K562 (cell line): ENCODE data around the gene TMEM61. TPM values are rescaled to one million over a fixed set of nuclear protein-coding genes. Genes with fewer than 3 reads are reported as not detected.

ENCODE experiments used
- BDP1 ChIP-seq: IDR thresholded peaks from 3 replicates; pipeline ENCODE4 v1.6.1; 2011; ENCODE audit not compliant: insufficient read length, insufficient read depth
- BRCA1 ChIP-seq, 2 experiments: fragments of 450-650 bp in 1 of 2; sonication (generic) in 1 of 2; formaldehyde crosslinking in 1 of 2; IDR thresholded peaks; 2 replicates each; pipeline versions ENCODE4 v1.5.0 to v1.6.1; 2017 to 2020; ENCODE audit warnings: mild to moderate bottlenecking in 1 of 2, missing genetic modification reagents in 1 of 2
- BRF2 ChIP-seq: IDR thresholded peaks from 3 replicates; pipeline ENCODE4 v1.6.1; 2011; ENCODE audit warnings: borderline replicate concordance, mild to moderate bottlenecking; ENCODE audit not compliant: insufficient read length, insufficient read depth
- CCAR2 ChIP-seq: fragments of 200-400 bp; formaldehyde crosslinking; IDR thresholded peaks from 2 replicates; pipeline ENCODE4 v1.6.1; 2017; ENCODE audit warnings: mild to moderate bottlenecking, low read depth, low read length
- E4F1 ChIP-seq: fragments of 250-450 bp; sonication (Bioruptor Pico); IDR thresholded peaks from 2 replicates; pipeline ENCODE4 v1.5.0; 2021; ENCODE audit warnings: mild to moderate bottlenecking, borderline replicate concordance
- EP300 ChIP-seq: IDR thresholded peaks from 2 replicates; pipeline ENCODE4 v1.6.1; 2012; ENCODE audit warnings: low read length, improper control_type of control experiment
- HDAC8 ChIP-seq: fragments of 450-650 bp; IDR thresholded peaks from 2 replicates; pipeline ENCODE4 v1.6.1; 2016; ENCODE audit warnings: mild to moderate bottlenecking, missing genetic modification characterization, moderate library complexity, missing compliant biosample characterization
- JUND ChIP-seq, 2 experiments: IDR thresholded peaks; 2 replicates in 1 of 2; 3 replicates in 1 of 2; pipeline ENCODE4 v1.6.1; 2011; ENCODE audit warnings: borderline replicate concordance in 2 of 2, low read depth in 2 of 2, low read length in 2 of 2, improper control_type of control experiment in 1 of 2, missing biosample characterization in 1 of 2, missing genetic modification characterization in 1 of 2, missing genetic modification reagents in 1 of 2
- KAT7 ChIP-seq: sonication (generic); formaldehyde crosslinking; IDR thresholded peaks from 2 replicates; pipeline ENCODE4 v1.8.0; 2022; ENCODE audit warnings: missing genetic modification reagents, mild to moderate bottlenecking, borderline replicate concordance
- KAT8 ChIP-seq: fragments of 450-650 bp; IDR thresholded peaks from 2 replicates; pipeline ENCODE4 v1.6.1; 2016; ENCODE audit warnings: low read depth, mild to moderate bottlenecking
- KDM2B ChIP-seq: fragments of 250-450 bp; sonication (Bioruptor Pico); IDR thresholded peaks from 2 replicates; pipeline ENCODE4 v1.8.0; 2021; ENCODE audit warnings: mild to moderate bottlenecking, moderate library complexity
- LCOR ChIP-seq: sonication (generic); formaldehyde crosslinking; IDR thresholded peaks from 2 replicates; pipeline ENCODE4 v1.8.0; 2022; ENCODE audit warnings: mild to moderate bottlenecking, missing genetic modification reagents
- MCM2 ChIP-seq: fragments of 450-650 bp; IDR thresholded peaks from 2 replicates; pipeline ENCODE4 v1.6.1; 2017; ENCODE audit warnings: low read depth, mild to moderate bottlenecking
- PHB ChIP-seq: fragments of 250-450 bp; sonication (Bioruptor Pico); IDR thresholded peaks from 2 replicates; pipeline ENCODE4 v1.5.0; 2021
- RBFOX2 ChIP-seq: fragments of 200-400 bp; formaldehyde crosslinking; IDR thresholded peaks from 2 replicates; pipeline ENCODE4 v1.6.1; 2017; ENCODE audit warnings: low read depth, mild to moderate bottlenecking, low read length, moderate library complexity
- SETDB1 ChIP-seq: IDR thresholded peaks from one replicate; pipeline ENCODE4 v1.6.1; 2012; ENCODE audit warnings: low read length, control low read depth, inconsistent platforms
- SIN3A ChIP-seq, 2 experiments: fragments of 150-350 bp in 1 of 2; IDR thresholded peaks; 2 replicates each; pipeline ENCODE4 v1.6.1; 2011 to 2016; ENCODE audit warnings: borderline replicate concordance in 2 of 2, low read depth in 2 of 2, low read length in 2 of 2, mild to moderate bottlenecking in 2 of 2, moderate library complexity in 2 of 2; ENCODE audit not compliant: control insufficient read depth in 1 of 2
- SIRT6 ChIP-seq: IDR thresholded peaks from one replicate; pipeline ENCODE4 v1.6.1; 2012; ENCODE audit warnings: low read depth, mild to moderate bottlenecking, control low read depth, inconsistent platforms, low read length, moderate library complexity
- SMARCE1 ChIP-seq: fragments of 450-650 bp; IDR thresholded peaks from 2 replicates; pipeline ENCODE4 v1.7.1; 2016; ENCODE audit warnings: mild to moderate bottlenecking
- SP1 ChIP-seq: sonication (generic); formaldehyde crosslinking; IDR thresholded peaks from 2 replicates; pipeline ENCODE4 v1.8.1; 2022; ENCODE audit warnings: mild to moderate bottlenecking, missing genetic modification reagents
- ZKSCAN1 ChIP-seq: fragments of 150-350 bp; IDR thresholded peaks from 2 replicates; pipeline ENCODE4 v1.6.1; 2016; ENCODE audit warnings: low read depth, low read length
- ZNF133 ChIP-seq: fragments of 250-450 bp; sonication (Bioruptor Pico); IDR thresholded peaks from 2 replicates; pipeline ENCODE4 v1.4.0; 2020; ENCODE audit warnings: mild to moderate bottlenecking
- ZNF143 ChIP-seq: sonication (generic); formaldehyde crosslinking; IDR thresholded peaks from 2 replicates; pipeline ENCODE4 v1.9.0; 2022; ENCODE audit warnings: mild to moderate bottlenecking, missing genetic modification reagents
- ZNF23 ChIP-seq: fragments of 250-450 bp; sonication (Bioruptor Pico); IDR thresholded peaks from 2 replicates; pipeline ENCODE4 v1.4.0; 2020; ENCODE audit warnings: mild to moderate bottlenecking
- ZNF444 ChIP-seq: fragments of 250-450 bp; sonication (Bioruptor Pico); IDR thresholded peaks from 2 replicates; pipeline ENCODE4 v1.4.0; 2020; ENCODE audit warnings: mild to moderate bottlenecking, moderate library complexity
- ZNF445 ChIP-seq: fragments of 250-450 bp; sonication (Bioruptor Pico); IDR thresholded peaks from 2 replicates; pipeline ENCODE4 v1.4.0; 2020; ENCODE audit warnings: low read depth, mild to moderate bottlenecking, moderate library complexity
- ZNF589 ChIP-seq: fragments of 200-800 bp; sonication (Bioruptor generic); IDR thresholded peaks from 2 replicates; pipeline ENCODE4 v1.6.1; 2016; ENCODE audit warnings: low read depth, missing genetic modification characterization, missing compliant biosample characterization
- polyA plus RNA-seq, 8 experiments: library from polyadenylated mRNA; depleted of rRNA in 4 of 8; stranded (reverse) in 5 of 8; unstranded in 3 of 8; fragments of >200 nt; fragmentation: Nextera tagmentation in 2 of 8; fragmentation: Illumina TruSeq in 1 of 8; extraction: Ambion mirVana in 2 of 8; extraction: Trizol in 1 of 8; gene quantifications; 2 replicates each; pipeline versions ENCODE4 v1.2.1 to v1.2.3, GENCODE V29; 2011 to 2014; ENCODE audit warnings: inconsistent platforms in 1 of 8, missing spikeins in 1 of 8
- total RNA-seq, 7 experiments: library from RNA; depleted of rRNA in 6 of 7; stranded (reverse); fragments of >200 nt in 6 of 7; fragmentation: Illumina TruSeq in 2 of 7; extraction: Trizol in 2 of 7; gene quantifications; 2 replicates each; pipeline versions ENCODE4 v1.2.1 to v1.2.3, GENCODE V29; 2011 to 2021; ENCODE audit warnings: low replicate concordance in 1 of 7

Gene TMEM61
- total and polyA plus RNA-seq, 9 of the 15 experiments (the other 6 are each of a cell fraction or from before 2014, with no cell fraction given), result not detected

- no peak for TF ChIP-seq CCAR2
- no peak for TF ChIP-seq SIRT6
- no peak for TF ChIP-seq E4F1 (CRISPR knock-in tag)
- no peak for TF ChIP-seq KAT8
- TF ChIP-seq SETDB1, result no peak
- TF ChIP-seq RBFOX2, result no peak
- TF ChIP-seq ZKSCAN1, result peak; percentile 63; the same call in 1 of the 2 replicates
- no peak for TF ChIP-seq SMARCE1
- no peak for TF ChIP-seq HDAC8
- no peak for TF ChIP-seq PHB (CRISPR knock-in tag)
- TF ChIP-seq ZNF133, result no peak
- no peak for TF ChIP-seq BRCA1 (IDR thresholded peaks at IDR 0.05)
- TF ChIP-seq BRCA1 (CRISPR knock-in tag; IDR thresholded peaks at IDR 0.05), result no peak
- TF ChIP-seq ZNF23, result no peak
- TF ChIP-seq ZNF589, result no peak
- TF ChIP-seq MCM2, result no peak
- TF ChIP-seq ZNF445 (CRISPR knock-in tag), result no peak
- TF ChIP-seq BRF2, result no peak
- TF ChIP-seq ZNF444 (CRISPR knock-in tag), result no peak
- no peak for TF ChIP-seq BDP1
- TF ChIP-seq EP300, result no peak
- no peak for TF ChIP-seq KDM2B (CRISPR knock-in tag)
- TF ChIP-seq SP1 (CRISPR knock-in tag), result 0 out of 2 replicates have a peak, but pooled peaks have one; percentile 21
- peak; percentile 63 for TF ChIP-seq ZNF143
- peak; percentile 55; the same call in 1 of the 2 replicates for TF ChIP-seq JUND (IDR thresholded peaks at IDR 0.05; ENCODE audit: borderline replicate concordance, low read depth, low read length)
- TF ChIP-seq JUND (tag; IDR thresholded peaks at IDR 0.05; ENCODE audit: borderline replicate concordance, low read depth, low read length), result no peak
- peak; percentile 37; the same call in 1 of the 2 replicates for TF ChIP-seq LCOR
- TF ChIP-seq SIN3A (IDR thresholded peaks at IDR 0.05; ENCODE audit: borderline replicate concordance in 2 of 2, control insufficient read depth in 1 of 2, low read depth in 2 of 2, low read length in 2 of 2), result no peak
- no peak for TF ChIP-seq KAT7 (CRISPR knock-in tag)
Observed at GRCh38 chr1:54996359-54996868, 16.0 kb downstream of the TMEM61 start (continued).
